Stomach (tissue), 9 donors: ENCODE measurements around the gene RMDN3. TPM values are rescaled to one million over a fixed set of nuclear protein-coding genes. Genes with fewer than 3 reads are reported as not detected.

Source experiments
- DNase-seq, 2 donors: peaks; one replicate each; pipeline versions ENCODE4 v3.0.0 to v3.0.0-alpha.2; 2013 to 2019
- H3K27ac ChIP-seq, 5 donors: fragments of 200-600 bp in 4 of 5; sonication (generic) in 4 of 5; one replicate each; pipeline ENCODE4 v1.5.1; 2013 to 2019; ENCODE audit warnings: mild to moderate bottlenecking in 1 of 5, moderate library complexity in 1 of 5
- H3K27me3 ChIP-seq, 3 donors: fragments of 200-600 bp; sonication (generic); one replicate each; pipeline ENCODE4 v1.5.1; 2017 to 2019; ENCODE audit warnings: mixed run types in 1 of 3
- H3K36me3 ChIP-seq, 4 donors: fragments of 200-600 bp; sonication (generic); 1 replicate in 3 of 4; 2 replicates in 1 of 4; pipeline ENCODE4 v1.5.1; 2016 to 2019
- H3K4me1 ChIP-seq, 4 donors: fragments of 200-600 bp; sonication (generic); one replicate each; pipeline ENCODE4 v1.5.1; 2016 to 2019
- H3K4me3 ChIP-seq, 4 donors: fragments of 200-600 bp; sonication (generic) in 3 of 4; one replicate each; pipeline ENCODE4 v1.5.1; 2016 to 2019; ENCODE audit warnings: mild to moderate bottlenecking in 1 of 4
- H3K9me3 ChIP-seq, 4 donors: fragments of 200-600 bp; sonication (generic); one replicate each; pipeline ENCODE4 v1.5.1; 2016 to 2019
- EP300 ChIP-seq: sonication (generic); formaldehyde crosslinking; IDR thresholded peaks from one replicate; pipeline ENCODE4 v1.6.1; 2017; ENCODE audit warnings: antibody characterized with exemption
- POLR2A ChIP-seq, 4 donors: fragments of 450-650 bp; IDR thresholded peaks; one replicate each; pipeline ENCODE4 v1.6.1; 2016; ENCODE audit warnings: antibody characterized with exemption in 4 of 4, control low read depth in 2 of 4, mild to moderate bottlenecking in 1 of 4, moderate library complexity in 1 of 4
- POLR2AphosphoS5 ChIP-seq, 3 donors: sonication (generic); formaldehyde crosslinking; IDR thresholded peaks; one replicate each; pipeline ENCODE4 v1.6.1; 2016; ENCODE audit warnings: antibody characterized with exemption in 3 of 3
- WGBS, 5 donors: extraction: QIAGEN DNeasy Blood & Tissue Kit in 3 of 5; methylation state at CpG; one replicate each; pipeline versions ENCODE4 v1.1.5 to v1.1.7; 2013 to 2018; 5-methylcytosine and 5-hydroxymethylcytosine counted together
- intact Hi-C: fragments of 100-400 bp; cut with DNase I; formaldehyde crosslinking; loops from one replicate; pipeline ENCODE4 v1.15.1; 2023; ENCODE audit warnings: low total_unique reads
- polyA plus RNA-seq, 3 donors: library from polyadenylated mRNA; stranded (reverse); fragments of 200-250 nt; gene quantifications; one replicate each; pipeline ENCODE4 v1.2.3, GENCODE V29; 2013
- total RNA-seq, 5 donors: library from RNA; depleted of rRNA; stranded (reverse); fragments of >200 nt; gene quantifications; one replicate each; pipeline versions ENCODE4 v1.1.0 to v1.2.3, GENCODE V29; 2014 to 2016
- TF ChIP-seq, protein P1 (sequence below), 7 experiments: fragments of 450-650 bp in 4 of 7; fragments of 200-600 bp in 3 of 7; sonication (generic) in 3 of 7; IDR thresholded peaks; one replicate each; pipeline ENCODE4 v1.5.1; 2016 to 2019; ENCODE audit warnings: antibody characterized with exemption in 7 of 7, control low read depth in 2 of 7, mild to moderate bottlenecking in 1 of 7
- donor health status: healthy with polysubstance abuse.
- donor health status: Bipolar disorder and iron deficiency.
- donor health status: healthy.

Gene RMDN3
- total and polyA plus RNA-seq, 8 donors = 12.6 to 63.8 (median 25.2) TPM; not detected in 1

DNA sequence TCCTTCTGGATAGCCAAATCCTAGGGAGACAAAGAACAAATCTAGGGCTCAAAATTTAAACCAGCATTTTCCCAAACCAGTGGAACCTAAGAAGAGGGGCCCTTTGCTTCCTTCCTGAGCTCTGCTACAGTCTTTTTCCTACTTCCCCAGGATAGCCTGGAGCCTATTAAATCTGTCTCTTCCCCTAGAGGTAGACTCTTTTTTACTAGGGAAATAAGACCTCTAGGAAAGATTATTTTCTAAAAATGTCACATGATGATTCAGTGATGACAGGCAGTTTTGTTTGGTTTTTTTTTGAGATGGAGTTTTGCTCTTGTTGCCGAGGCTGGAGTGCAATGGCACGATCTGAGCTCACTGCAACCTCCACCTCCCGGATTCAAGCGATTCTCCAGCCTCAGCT, 18.5 kb downstream of the RMDN3 start:
- no peaks in the 10 kb centered on the region for H3K4me1 ChIP-seq
- TF ChIP-seq, protein P1, sequence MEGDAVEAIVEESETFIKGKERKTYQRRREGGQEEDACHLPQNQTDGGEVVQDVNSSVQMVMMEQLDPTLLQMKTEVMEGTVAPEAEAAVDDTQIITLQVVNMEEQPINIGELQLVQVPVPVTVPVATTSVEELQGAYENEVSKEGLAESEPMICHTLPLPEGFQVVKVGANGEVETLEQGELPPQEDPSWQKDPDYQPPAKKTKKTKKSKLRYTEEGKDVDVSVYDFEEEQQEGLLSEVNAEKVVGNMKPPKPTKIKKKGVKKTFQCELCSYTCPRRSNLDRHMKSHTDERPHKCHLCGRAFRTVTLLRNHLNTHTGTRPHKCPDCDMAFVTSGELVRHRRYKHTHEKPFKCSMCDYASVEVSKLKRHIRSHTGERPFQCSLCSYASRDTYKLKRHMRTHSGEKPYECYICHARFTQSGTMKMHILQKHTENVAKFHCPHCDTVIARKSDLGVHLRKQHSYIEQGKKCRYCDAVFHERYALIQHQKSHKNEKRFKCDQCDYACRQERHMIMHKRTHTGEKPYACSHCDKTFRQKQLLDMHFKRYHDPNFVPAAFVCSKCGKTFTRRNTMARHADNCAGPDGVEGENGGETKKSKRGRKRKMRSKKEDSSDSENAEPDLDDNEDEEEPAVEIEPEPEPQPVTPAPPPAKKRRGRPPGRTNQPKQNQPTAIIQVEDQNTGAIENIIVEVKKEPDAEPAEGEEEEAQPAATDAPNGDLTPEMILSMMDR (IDR thresholded peaks at IDR 0.05) = no peak
- TF ChIP-seq POLR2AphosphoS5 (IDR thresholded peaks at IDR 0.05) (no peak), POLR2A (IDR thresholded peaks at IDR 0.05) (no peak), EP300 (no peak)
- H3K27ac ChIP-seq = no peak overlapping the region
- intact Hi-C loops = no loop called here
- H3K36me3 ChIP-seq = peaks cover 43 to 100% (median 96%) of the 10 kb centered on the region in 4 donors
- no peaks in the 10 kb centered on the region for H3K9me3 ChIP-seq
- no peaks in the 10 kb centered on the region for H3K27me3 ChIP-seq
- 88 to 93% (median 91%) methylated on average over 4 of the region's 4 CpGs for WGBS, 5 donors
- DNase-seq = no peak
- H3K4me3 ChIP-seq = no peak overlapping the region

DNA sequence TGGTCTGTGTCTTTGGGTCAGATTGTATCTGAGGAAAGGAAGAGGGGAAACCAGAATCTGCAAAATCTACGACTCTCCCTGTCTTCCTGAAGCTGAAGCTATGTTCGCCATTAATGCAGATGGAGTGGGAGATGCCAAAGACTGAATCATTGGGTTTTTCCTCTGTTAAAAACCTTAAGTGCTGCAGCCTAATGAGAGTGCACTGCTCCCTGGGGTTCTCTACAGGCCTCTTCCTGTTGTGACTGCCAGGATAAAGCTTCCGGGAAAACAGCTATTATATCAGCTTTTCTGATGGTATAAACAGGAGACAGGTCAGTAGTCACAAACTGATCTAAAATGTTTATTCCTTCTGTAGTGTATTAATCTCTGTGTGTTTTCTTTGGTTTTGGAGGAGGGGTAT, 24.0 kb downstream of the RMDN3 start:
- intact Hi-C loops = no loop called here
- H3K27ac ChIP-seq = no peak overlapping the region
- WGBS, 5 donors = 63 to 89% (median 79%) methylated on average over 3 of the region's 3 CpGs
- H3K9me3 ChIP-seq = no peaks in the 10 kb centered on the region
- TF ChIP-seq, protein P1 (IDR thresholded peaks at IDR 0.05) = no peak
- TF ChIP-seq POLR2AphosphoS5 (IDR thresholded peaks at IDR 0.05) (no peak), POLR2A (IDR thresholded peaks at IDR 0.05) (no peak), EP300 (no peak)
- DNase-seq = peak in 1 of 2 donors; percentile 20
- no peak overlapping the region for H3K4me3 ChIP-seq
- H3K4me1 ChIP-seq = no peaks in the 10 kb centered on the region
- no peaks in the 10 kb centered on the region for H3K27me3 ChIP-seq
- H3K36me3 ChIP-seq = peaks cover 4 to 68% (median 45%) of the 10 kb centered on the region in 4 donors

DNA sequence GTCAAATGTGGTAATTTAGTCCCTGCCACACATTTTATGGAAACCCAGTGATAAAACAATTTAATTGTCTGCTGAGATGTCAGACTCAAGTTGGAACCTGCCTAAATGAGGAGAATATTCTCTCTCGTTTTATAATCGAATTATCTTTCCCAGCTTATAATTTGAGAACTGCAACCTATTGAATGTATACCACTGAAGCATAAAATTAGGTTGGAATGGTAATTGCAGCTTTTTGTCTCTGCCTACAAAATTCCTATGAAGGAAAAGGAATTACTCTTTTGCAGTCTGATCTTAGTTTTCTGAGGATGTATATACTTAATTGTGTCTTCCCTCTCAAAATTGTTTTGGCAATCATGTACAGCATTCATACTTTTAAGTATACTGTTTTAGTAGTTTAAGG, 31.1 kb downstream of the RMDN3 start:
- no peaks in the 10 kb centered on the region for H3K4me1 ChIP-seq
- no peak overlapping the region for H3K27ac ChIP-seq
- intact Hi-C loops = no loop called here
- no peak for DNase-seq
- 81 to 87% (median 85%) methylated on average over 2 of the region's 2 CpGs for WGBS, 5 donors
- TF ChIP-seq POLR2A (IDR thresholded peaks at IDR 0.05) (no peak), EP300 (no peak), POLR2AphosphoS5 (IDR thresholded peaks at IDR 0.05) (no peak)
- TF ChIP-seq, protein P1 (IDR thresholded peaks at IDR 0.05) = no peak
- no peak overlapping the region for H3K4me3 ChIP-seq
- H3K9me3 ChIP-seq = no peaks in the 10 kb centered on the region
- peaks cover 0 to 8% (median 0%) of the 10 kb centered on the region in 4 donors for H3K36me3 ChIP-seq
- no peaks in the 10 kb centered on the region for H3K27me3 ChIP-seq

DNA sequence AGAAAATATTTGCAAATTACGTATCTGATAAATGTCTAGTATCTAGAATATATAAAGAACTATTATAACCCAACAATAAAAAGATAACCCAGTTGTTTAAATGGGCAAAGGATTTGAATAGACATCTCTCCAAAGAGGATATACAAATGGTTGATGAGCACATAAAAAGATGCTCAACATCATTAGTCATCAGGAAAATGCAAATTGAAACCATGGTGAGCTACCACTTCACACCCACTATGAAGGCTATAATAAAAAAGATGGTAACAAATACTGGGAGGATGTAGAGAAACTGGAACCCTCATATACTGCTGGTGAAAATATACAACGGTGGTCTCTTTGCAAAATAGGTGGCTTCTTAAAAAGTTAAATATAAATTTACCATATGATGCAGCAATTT, 32.1 kb downstream of the RMDN3 start:
- H3K27ac ChIP-seq = no peak overlapping the region
- DNase-seq = no peak
- no peaks in the 10 kb centered on the region for H3K27me3 ChIP-seq
- H3K9me3 ChIP-seq = no peaks in the 10 kb centered on the region
- intact Hi-C loops = no loop called here
- no peaks in the 10 kb centered on the region for H3K36me3 ChIP-seq
- no peak overlapping the region for H3K4me3 ChIP-seq
- TF ChIP-seq EP300 (no peak), POLR2A (IDR thresholded peaks at IDR 0.05) (no peak), POLR2AphosphoS5 (IDR thresholded peaks at IDR 0.05) (no peak)
- TF ChIP-seq, protein P1 (IDR thresholded peaks at IDR 0.05) = no peak
- no peaks in the 10 kb centered on the region for H3K4me1 ChIP-seq
- WGBS, 5 donors = 76 to 88% (median 81%) methylated on average over 2 of the region's 2 CpGs
